Smooth muscle cell (in vitro differentiated cells): ENCODE data around the gene RAPSN. TPM values are rescaled to one million over a fixed set of nuclear protein-coding genes. Genes with fewer than 3 reads are reported as not detected.

Experiments used
- DNase-seq: peaks from one replicate; lab custom pipeline; 2025; ENCODE audit not compliant: unreplicated experiment; lab: John Stamatoyannopoulos, UW
- H2AFZ ChIP-seq: fragments of 200-600 bp; sonication (generic); 2 replicates; pipeline ENCODE4 v1.6.0; 2016; ENCODE audit warnings: antibody characterized with exemption, low read depth, mild to moderate bottlenecking
- H3F3A ChIP-seq: fragments of 200-600 bp; sonication (generic); 2 replicates; pipeline ENCODE4 v1.6.0; 2017; ENCODE audit warnings: antibody characterized with exemption, low read depth
- H3K27ac ChIP-seq: fragments of 200-600 bp; sonication (generic); 2 replicates; pipeline ENCODE4 v1.5.1; 2016; ENCODE audit warnings: low read depth, mild to moderate bottlenecking
- H3K27me3 ChIP-seq: fragments of 200-600 bp; sonication (generic); 2 replicates; pipeline ENCODE4 v1.6.1; 2016; ENCODE audit warnings: low read depth, mild to moderate bottlenecking
- H3K36me3 ChIP-seq: fragments of 200-600 bp; sonication (generic); 2 replicates; pipeline ENCODE4 v1.5.1; 2016; ENCODE audit warnings: low read depth
- H3K4me1 ChIP-seq: fragments of 200-600 bp; sonication (generic); 2 replicates; pipeline ENCODE4 v1.5.1; 2016; ENCODE audit warnings: low read depth
- H3K4me2 ChIP-seq: fragments of 200-600 bp; sonication (generic); 2 replicates; pipeline ENCODE4 v1.6.0; 2016; ENCODE audit warnings: mild to moderate bottlenecking
- H3K4me3 ChIP-seq: fragments of 200-600 bp; sonication (generic); 2 replicates; pipeline ENCODE4 v1.5.1; 2016; ENCODE audit warnings: mild to moderate bottlenecking
- H3K79me2 ChIP-seq: fragments of 200-600 bp; sonication (generic); 2 replicates; pipeline ENCODE4 v1.6.0; 2016; ENCODE audit warnings: low read depth, mild to moderate bottlenecking
- H3K9ac ChIP-seq: fragments of 200-600 bp; sonication (generic); 2 replicates; pipeline ENCODE4 v1.6.0; 2016; ENCODE audit warnings: low read depth
- H3K9me3 ChIP-seq: fragments of 200-600 bp; sonication (generic); replicated peaks from 2 replicates; pipeline ENCODE4 v1.5.1; 2016; ENCODE audit warnings: low read depth
- H4K20me1 ChIP-seq: fragments of 200-600 bp; sonication (generic); 2 replicates; pipeline ENCODE4 v1.6.0; 2016; ENCODE audit warnings: low read depth
- WGBS: methylation state at CpG from one replicate; pipeline ENCODE4 v1.1.7; 2016; ENCODE audit warnings: low lambda C conversion rate; 5-methylcytosine and 5-hydroxymethylcytosine counted together
- polyA plus RNA-seq: library from polyadenylated mRNA; unstranded; fragments of >200 nt; fragmentation: Nextera tagmentation; extraction: Ambion mirVana; gene quantifications from 2 replicates; pipeline ENCODE4 v1.2.1, GENCODE V29; 2016
- total RNA-seq: library from RNA; depleted of rRNA; stranded (reverse); fragments of >200 nt; gene quantifications from 2 replicates; pipeline ENCODE4 v1.2.3, GENCODE V29; 2014
- TF ChIP-seq, protein P1 (sequence below): fragments of 200-600 bp; sonication (generic); IDR thresholded peaks from 2 replicates; pipeline ENCODE4 v1.5.1; 2017; ENCODE audit warnings: borderline replicate concordance, mild to moderate bottlenecking, antibody characterized with exemption; ENCODE audit not compliant: insufficient read depth, poor library complexity, severe bottlenecking

The RAPSN gene
- total and polyA plus RNA-seq, 2 experiments from 2014 or later: 0.41 TPM; not detected in 1

DNA sequence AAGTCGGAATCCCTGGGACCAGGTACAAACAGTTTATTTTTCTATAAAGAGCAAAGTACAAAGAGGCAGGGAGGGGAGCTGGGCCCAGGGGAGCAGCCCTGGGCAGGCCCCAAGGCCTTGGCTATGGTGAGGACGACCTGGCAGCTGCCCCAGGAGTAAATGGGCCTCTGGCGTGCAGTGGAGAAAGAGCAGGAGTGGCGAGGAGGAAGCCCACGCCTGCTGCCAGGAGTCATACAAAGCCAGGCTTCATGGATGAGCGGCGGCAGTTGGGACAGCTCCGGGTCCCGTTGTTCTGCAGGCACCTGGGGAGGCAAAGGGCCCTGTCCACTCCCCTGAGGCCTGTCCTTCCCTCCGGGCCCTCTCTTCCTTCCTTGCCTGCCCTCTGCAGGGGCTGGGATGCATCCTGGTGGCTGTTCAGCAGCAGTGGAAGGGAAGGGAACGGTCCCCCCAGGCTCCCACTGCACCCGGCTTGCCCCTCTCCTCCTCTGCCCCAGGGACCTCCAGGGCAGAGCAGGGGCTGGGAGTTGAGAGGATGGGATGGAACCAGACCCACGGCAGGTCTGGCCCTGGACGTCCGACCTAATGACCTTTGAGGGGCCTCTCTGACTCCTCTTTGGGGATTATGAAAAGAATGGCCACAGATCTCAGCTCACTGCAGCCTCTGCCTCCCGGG lies 11.1 kb downstream of the RAPSN start:
- TF ChIP-seq, protein P1, sequence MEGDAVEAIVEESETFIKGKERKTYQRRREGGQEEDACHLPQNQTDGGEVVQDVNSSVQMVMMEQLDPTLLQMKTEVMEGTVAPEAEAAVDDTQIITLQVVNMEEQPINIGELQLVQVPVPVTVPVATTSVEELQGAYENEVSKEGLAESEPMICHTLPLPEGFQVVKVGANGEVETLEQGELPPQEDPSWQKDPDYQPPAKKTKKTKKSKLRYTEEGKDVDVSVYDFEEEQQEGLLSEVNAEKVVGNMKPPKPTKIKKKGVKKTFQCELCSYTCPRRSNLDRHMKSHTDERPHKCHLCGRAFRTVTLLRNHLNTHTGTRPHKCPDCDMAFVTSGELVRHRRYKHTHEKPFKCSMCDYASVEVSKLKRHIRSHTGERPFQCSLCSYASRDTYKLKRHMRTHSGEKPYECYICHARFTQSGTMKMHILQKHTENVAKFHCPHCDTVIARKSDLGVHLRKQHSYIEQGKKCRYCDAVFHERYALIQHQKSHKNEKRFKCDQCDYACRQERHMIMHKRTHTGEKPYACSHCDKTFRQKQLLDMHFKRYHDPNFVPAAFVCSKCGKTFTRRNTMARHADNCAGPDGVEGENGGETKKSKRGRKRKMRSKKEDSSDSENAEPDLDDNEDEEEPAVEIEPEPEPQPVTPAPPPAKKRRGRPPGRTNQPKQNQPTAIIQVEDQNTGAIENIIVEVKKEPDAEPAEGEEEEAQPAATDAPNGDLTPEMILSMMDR: no peak
- Histone ChIP-seq H3K4me3 (no peak overlapping the region), H3K36me3 (no peaks in the 10 kb centered on the region), H3K9ac (no peak overlapping the region), H3K79me2 (no peaks in the 10 kb centered on the region), H3K4me2 (no peak overlapping the region), H3F3A (no peaks in the 10 kb centered on the region), H3K27ac (no peak overlapping the region), H3K27me3 (no peaks in the 10 kb centered on the region), H3K4me1 (no peaks in the 10 kb centered on the region), H2AFZ (no peak overlapping the region), H3K9me3 (no peaks in the 10 kb centered on the region), H4K20me1 (no peaks in the 10 kb centered on the region)
- WGBS: 94% methylated on average over 16 of the region's 16 CpGs
- no peak for DNase-seq

DNA sequence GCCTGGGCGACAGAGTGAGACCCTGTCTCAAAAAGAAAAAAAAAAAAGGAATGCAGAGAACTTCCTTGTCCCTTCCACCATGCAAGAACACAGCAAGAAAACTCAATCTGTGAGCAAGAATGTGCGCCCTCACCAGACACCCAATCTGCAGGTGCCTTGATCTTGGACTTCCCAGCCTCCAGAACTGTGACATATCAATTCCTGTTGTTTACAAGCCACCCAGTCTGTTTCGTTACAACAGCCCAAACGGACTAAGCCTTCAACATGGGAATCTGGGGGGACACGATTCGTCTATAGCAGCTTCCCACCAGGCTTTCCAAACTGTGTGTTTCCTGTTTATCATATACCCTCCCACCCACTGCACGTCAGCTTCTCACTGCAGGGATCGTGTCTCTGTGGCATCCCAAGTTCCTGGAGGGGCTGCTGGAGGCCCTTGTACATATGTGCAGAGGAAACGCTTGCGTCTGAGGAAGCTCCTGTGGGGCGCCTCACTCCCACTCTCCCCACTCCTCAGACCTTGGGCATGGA lies 11.7 kb downstream of the RAPSN start:
- WGBS: 93% methylated on average over 11 of the region's 11 CpGs
- H3K79me2 ChIP-seq: no peaks in the 10 kb centered on the region
- H3K4me2 ChIP-seq: no peak overlapping the region
- H3K27ac ChIP-seq: no peak overlapping the region
- H4K20me1 ChIP-seq: no peaks in the 10 kb centered on the region
- no peak for DNase-seq
- TF ChIP-seq, protein P1: no peak
- H3F3A ChIP-seq: no peaks in the 10 kb centered on the region
- H3K9me3 ChIP-seq: no peaks in the 10 kb centered on the region
- H3K9ac ChIP-seq: no peak overlapping the region
- H3K4me1 ChIP-seq: no peaks in the 10 kb centered on the region
- H2AFZ ChIP-seq: no peak overlapping the region
- H3K4me3 ChIP-seq: no peak overlapping the region
- no peaks in the 10 kb centered on the region for H3K36me3 ChIP-seq
- no peaks in the 10 kb centered on the region for H3K27me3 ChIP-seq

DNA sequence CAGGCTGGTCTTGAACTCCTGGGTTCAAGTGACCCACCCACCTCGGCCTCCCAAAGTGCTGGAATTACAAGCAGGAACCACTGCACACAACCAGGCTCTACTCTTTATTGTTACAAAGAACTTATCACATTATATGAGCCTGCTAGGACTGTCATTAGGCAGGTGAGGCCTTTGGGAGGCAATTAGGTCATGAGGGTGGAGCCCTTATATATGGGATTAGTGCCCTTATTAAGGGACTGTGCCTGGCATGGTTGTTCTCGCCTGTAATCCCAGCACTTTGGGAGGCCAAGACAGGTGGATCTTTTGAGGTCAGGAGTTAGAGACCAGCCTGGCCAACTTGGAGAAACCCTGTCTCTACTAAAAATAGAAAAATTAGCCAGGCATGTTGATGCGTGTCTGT lies 12.2 kb downstream of the RAPSN start:
- no peaks in the 10 kb centered on the region for H3K9me3 ChIP-seq
- no peaks in the 10 kb centered on the region for H3K4me1 ChIP-seq
- H3K27me3 ChIP-seq: no peaks in the 10 kb centered on the region
- DNase-seq: no peak
- no peaks in the 10 kb centered on the region for H4K20me1 ChIP-seq
- WGBS: 95% methylated on average over 3 of the region's 3 CpGs
- no peak overlapping the region for H3K4me3 ChIP-seq
- H2AFZ ChIP-seq: no peak overlapping the region
- no peak overlapping the region for H3K27ac ChIP-seq
- H3K79me2 ChIP-seq: no peaks in the 10 kb centered on the region
- H3F3A ChIP-seq: no peaks in the 10 kb centered on the region
- H3K36me3 ChIP-seq: no peaks in the 10 kb centered on the region
- H3K9ac ChIP-seq: no peak overlapping the region
- TF ChIP-seq, protein P1: no peak
- no peak overlapping the region for H3K4me2 ChIP-seq

DNA sequence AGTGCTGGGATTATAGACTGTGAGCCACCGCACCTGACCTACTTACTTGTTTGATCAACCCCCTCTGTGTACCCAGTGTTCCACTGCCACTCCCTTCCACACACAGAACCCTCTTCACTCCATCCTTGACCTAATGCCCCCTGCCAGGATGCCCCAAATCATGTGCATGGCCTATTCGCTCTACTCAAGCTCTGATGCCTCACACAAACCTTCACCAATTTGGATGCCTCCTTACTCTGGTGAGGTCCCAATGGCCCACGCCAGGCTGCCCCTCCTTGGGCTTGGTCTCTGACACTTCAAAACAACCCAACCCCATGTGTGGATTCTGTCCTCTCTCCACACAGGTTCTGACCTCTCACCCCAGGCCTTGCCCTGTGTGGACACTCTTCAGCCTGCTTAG lies 13.2 kb downstream of the RAPSN start:
- DNase-seq: no peak
- no peak overlapping the region for H3K4me3 ChIP-seq
- H3K79me2 ChIP-seq: no peaks in the 10 kb centered on the region
- no peak overlapping the region for H3K27ac ChIP-seq
- no peaks in the 10 kb centered on the region for H3F3A ChIP-seq
- no peak overlapping the region for H3K4me2 ChIP-seq
- H2AFZ ChIP-seq: no peak overlapping the region
- H3K9ac ChIP-seq: no peak overlapping the region
- no peaks in the 10 kb centered on the region for H3K36me3 ChIP-seq
- 98% methylated on average over 3 of the region's 3 CpGs for WGBS
- H4K20me1 ChIP-seq: no peaks in the 10 kb centered on the region
- no peaks in the 10 kb centered on the region for H3K9me3 ChIP-seq
- no peaks in the 10 kb centered on the region for H3K4me1 ChIP-seq
- no peaks in the 10 kb centered on the region for H3K27me3 ChIP-seq
- TF ChIP-seq, protein P1: no peak
